Vagina (tissue), 2 donors: ENCODE measurements around the gene PDCD1.

Experiments
- CTCF ChIP-seq, 3 experiments: fragments of 450-650 bp in 2 of 3; fragments of 200-600 bp in 1 of 3; sonication (generic) in 1 of 3; IDR thresholded peaks; one replicate each; pipeline ENCODE4 v1.5.1; 2017 to 2019; ENCODE audit warnings: antibody characterized with exemption in 3 of 3, mild to moderate bottlenecking in 2 of 3, moderate library complexity in 2 of 3
- POLR2A ChIP-seq, 2 donors: fragments of 450-650 bp; IDR thresholded peaks; one replicate each; pipeline ENCODE4 v1.6.1; 2017; ENCODE audit warnings: antibody characterized with exemption in 2 of 2, mild to moderate bottlenecking in 2 of 2, moderate library complexity in 2 of 2
- POLR2AphosphoS5 ChIP-seq, 2 donors: sonication (generic); formaldehyde crosslinking; IDR thresholded peaks; one replicate each; pipeline ENCODE4 v1.9.0; 2017; ENCODE audit warnings: antibody characterized with exemption in 2 of 2, mild to moderate bottlenecking in 2 of 2, low read depth in 1 of 2; ENCODE audit not compliant: insufficient read depth in 1 of 2

DNA sequence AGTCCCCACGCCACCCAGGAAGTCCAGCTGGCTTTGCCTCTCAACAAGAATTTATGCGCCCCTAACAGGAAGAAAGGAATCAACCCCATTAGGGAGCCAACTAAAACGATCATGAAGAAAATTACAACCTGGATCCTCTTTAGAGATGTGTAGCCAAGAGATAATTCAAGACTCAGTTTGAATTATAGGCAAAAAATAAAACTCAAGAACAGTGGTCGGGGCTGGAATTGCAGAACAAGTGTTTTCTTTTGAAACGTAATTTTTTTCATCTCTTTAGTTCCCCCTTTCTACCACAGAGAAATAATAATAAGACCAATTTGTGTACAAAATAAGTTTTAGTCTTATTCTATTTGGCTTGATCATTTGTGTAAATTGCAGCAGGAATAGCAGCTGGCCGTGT lies 22.4 kb downstream of the PDCD1 start:
- no peak for TF ChIP-seq POLR2AphosphoS5 (IDR thresholded peaks at IDR 0.05; ENCODE audit: insufficient read depth in 1 of 2, low read depth in 1 of 2)
- TF ChIP-seq CTCF (IDR thresholded peaks at IDR 0.05): no peak
- no peak for TF ChIP-seq POLR2A (IDR thresholded peaks at IDR 0.05)
